NCI-H1048 (cell line): Measurements from ENCODE around the gene HOXD9.

ENCODE experiments used
- DNase-seq: peaks from one replicate; lab custom pipeline; 2025; lab: John Stamatoyannopoulos, UW

The HOXD9 gene

GRCh38 chr2:176122683-176123410 lies at the start of gene HOXD9:
Gene HOXD9, plus strand, starts transcription at chr2:176122719. Its CDS starts 50 bp downstream, at chr2:176122769.
- DNase-seq: no peak

DNA sequence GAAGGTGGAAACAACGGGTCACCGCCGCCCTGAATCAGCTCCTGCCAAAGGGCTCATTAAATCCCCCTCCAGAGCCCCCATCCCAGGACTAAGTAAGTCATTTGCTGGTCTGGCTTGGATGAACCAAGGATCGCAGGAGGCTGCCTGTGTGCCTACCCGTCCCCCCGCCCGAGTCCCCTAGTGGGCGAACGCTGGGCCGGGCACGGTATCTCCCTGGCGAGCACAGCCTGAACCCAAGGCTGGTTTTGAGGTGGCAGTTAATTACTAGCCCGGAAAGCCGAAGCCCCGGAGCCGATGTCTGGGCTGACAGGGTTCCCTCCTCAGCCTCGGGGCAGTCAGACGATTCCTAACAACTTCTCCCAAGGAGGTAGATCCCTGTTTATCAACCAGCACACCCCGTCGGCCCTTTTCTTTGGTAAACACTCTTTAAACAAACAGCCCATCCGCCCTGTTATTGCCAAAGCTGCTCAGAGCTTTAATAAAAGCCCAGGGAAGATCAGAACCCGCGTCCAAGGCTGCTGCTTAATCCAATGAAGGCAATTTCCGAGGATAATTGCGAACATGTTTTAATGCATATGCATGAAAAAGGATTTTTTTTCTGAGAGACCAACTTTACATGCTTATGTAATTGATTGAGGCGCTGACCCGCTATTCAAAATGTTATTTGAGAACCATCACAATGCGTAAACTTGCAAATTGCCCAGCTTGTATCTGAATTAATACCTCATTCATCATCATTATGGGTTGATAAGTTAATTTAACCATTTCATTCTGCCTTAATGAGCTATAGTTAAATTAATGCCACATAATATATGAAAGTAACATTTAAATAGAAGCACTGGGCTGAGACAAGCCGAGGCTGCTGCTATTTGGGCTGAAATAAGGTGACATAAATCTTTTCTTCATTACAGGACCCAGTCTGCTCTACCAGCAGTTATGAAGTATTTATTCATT lies 49.3 kb upstream of the HOXD9 start:
- DNase-seq: no peak

DNA sequence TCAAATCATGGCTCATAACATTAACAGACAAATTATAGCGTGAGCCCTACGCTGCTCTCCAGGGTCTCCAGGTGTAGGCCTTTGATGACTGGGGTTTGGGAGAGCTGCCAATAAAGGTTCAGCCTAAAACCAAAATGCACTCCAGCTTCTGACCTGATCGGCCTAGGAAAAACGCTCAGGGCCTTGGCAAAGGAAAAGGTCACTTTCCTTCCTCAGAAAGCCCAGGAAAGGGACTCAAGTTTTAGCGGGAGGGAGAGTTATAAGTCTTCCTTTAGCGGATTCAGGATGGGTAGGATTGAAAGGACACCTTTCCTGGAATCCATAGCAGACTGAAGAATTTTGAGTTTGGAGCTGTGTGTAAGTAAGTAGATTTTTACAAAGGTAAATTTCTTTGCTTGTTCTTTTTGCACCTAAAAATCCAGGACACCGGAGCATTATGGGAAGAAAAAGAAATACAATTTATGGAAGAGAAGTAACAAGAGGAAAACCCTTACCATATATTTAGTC lies 47.5 kb upstream of the HOXD9 start:
- DNase-seq: no peak

GRCh38 chr2:176075481-176075880 lies 47.0 kb upstream of the HOXD9 start:
- DNase-seq: no peak

- no peak for DNase-seq
Observed at GRCh38 chr2:176076063-176076462, 46.5 kb upstream of the HOXD9 start.

GRCh38 chr2:176076796-176077195 lies 45.7 kb upstream of the HOXD9 start:
- DNase-seq: no peak

- DNase-seq: no peak
Observed at GRCh38 chr2:176078541-176079284, 43.8 kb upstream of the HOXD9 start.

- no peak for DNase-seq
Observed at GRCh38 chr2:176079285-176079830, 43.2 kb upstream of the HOXD9 start.

DNA sequence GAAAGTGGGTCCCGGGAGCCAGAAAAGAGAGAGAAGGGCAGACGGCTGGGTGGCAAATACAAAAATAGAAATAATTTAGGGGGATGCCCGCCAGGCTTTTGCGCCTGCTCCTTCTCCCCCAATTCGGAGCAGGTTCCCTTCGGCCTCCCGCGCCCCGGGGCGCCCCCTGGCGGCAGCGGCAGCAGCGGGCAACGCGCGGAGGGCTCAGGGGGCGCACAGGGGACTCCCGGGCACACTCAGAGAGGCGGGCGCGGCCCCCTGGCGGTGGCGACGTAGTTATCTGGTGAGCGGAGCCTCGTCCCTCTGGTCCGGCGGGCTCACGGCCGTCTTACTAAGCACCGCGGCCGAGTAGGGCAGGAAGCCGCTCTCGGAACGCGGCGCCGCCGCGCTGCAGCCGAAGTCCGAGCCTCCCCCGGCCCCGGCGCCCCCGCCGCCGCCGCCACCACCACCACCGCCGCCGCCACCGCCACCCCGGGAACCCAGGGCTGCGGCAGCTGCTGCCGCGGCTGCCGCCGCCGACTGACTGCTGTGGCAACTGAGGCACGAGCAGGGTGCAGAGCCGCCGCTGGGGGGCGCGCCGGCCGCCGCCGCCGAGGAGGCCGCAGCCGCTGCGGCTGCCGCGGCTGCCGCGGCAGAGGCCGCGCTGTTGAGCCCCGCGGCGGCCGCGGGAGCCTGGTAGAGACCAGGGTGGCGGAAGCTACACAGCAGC lies 42.5 kb upstream of the HOXD9 start:
- DNase-seq: peak; percentile 16

- DNase-seq: no peak
Observed at GRCh38 chr2:176080540-176081375, 41.8 kb upstream of the HOXD9 start.

DNA sequence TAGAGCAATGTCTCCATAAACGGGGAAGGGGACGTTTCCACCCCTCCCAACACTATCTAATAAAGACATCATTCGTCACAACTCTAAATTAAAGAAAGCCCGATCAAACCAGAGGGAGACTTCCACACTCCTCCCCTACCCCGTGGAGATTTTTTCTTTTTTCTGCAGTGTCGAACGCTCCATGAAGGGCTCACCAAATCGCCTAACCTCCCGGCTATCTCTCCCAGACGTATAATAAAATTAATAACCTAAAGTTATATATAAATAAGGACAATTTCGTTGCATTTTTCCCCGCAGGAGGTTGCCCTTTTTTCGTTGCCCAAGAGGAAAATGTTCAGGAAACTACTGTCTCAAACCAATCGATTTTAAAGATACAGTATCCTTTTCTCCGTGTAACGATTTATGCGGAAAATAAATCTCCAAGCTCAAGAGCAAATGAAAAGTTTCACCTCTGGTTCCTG lies 41.1 kb upstream of the HOXD9 start:
- no peak for DNase-seq

DNA sequence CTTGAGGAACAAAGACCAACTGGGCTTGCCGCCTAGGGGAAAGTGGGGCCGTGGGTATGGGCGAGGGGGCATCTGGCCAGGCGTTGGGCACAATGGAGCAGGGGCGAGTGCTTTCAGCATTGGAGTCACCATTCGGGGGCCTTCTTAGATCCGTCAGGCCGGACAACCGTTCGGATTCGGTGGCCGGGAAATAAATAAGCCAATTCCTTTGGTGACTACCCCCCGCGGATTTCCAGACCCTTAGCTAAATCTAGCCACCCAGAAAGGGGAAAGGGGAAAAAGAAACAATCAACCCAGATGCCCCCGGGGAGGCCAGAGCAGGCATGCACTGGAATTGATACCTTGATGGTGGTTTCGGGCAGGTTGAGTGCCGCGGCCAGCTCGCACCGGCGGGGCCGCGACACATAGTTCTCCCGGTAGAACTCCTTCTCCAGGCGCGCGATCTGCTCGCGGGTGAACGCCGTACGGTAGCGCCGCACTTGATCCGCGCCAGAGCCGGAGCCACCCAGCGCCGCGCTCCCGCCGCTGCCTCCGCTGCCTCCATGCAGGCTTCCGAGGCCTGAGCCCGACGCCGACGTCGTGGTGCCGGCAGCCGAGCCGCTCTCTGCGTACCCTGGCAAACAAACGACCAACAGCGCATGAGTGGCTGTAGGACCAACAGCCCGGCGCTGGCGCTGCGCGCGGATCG lies 40.5 kb upstream of the HOXD9 start:
- no peak for DNase-seq

DNA sequence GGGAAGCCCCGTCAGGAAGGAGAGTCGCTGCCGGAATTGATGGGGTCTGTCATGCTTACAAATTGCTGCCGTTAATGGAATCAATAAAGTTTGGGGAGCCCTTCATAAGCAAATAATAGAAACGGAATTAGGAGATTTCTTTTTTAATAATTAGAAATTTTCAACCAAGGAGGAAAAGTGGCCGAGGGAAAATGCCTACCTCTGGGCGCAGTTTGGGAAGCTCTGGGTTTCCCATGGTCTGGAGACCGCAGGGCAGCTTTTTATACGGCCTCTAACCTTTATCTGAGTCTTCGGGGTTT lies 40.0 kb upstream of the HOXD9 start:
- DNase-seq: no peak

- DNase-seq: no peak
Observed at GRCh38 chr2:176082824-176083751, 39.4 kb upstream of the HOXD9 start.

DNA sequence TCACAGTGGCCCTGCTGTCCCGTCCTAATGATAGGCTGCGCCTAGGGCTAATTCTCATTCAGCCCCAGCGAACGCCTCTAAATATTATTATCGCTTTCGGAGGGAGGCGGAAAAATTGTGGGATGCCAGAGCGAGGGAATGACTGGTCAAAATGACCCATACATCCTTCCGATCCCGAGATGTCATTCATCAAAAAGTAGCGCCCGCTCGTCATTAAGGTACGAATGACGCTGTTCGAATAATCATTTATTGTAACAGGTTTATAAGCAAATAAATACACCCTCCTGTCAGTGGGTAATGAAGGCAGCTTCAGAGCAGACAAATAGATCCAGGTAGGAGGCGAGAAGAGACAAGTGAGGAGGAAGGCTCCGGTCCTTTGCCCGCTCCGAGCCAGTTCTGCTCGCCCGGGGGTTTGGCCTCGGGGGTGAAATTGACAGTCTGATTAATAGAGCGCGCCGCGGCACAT lies 38.7 kb upstream of the HOXD9 start, which contains the start of gene EVX2:
Gene EVX2 (minus strand): TSS at position 167 of the 466 bp plus-strand sequence. CDS start 186 bp downstream, outside the sequence.
- no peak for DNase-seq

- no peak for DNase-seq
Observed at GRCh38 chr2:176084611-176085119, 37.9 kb upstream of the HOXD9 start.

DNA sequence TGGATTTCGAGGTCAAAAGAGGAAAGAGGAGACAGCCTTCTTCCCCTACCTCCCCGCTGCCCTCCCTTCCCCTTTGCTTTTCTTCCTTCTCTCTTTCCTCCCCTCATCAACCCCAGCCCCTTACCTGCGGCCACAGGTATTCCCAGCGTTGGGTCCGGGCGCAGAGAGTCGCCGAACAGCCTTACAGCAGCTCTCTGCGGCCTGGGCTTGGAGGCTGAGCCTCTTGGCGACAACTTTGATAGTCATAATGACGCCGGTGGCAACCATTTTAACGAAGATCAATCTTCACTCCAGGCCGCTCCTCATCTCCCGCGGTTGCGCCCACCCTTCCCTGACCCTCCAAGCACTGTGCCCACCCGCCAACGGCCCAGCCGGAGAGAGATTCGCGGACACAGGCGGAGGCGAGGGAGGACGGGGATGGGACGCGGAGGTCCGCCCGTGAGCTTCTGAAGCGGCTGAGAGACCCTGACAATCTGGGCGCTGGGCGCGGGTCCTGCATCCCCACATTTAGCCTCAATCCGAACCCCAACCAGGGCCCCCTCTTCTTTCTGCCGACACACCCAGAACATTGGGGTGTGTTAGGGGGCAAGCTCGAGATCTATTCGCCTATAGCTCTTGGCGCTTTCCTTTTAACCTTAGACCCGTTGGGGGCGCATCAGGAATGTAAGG lies 37.3 kb upstream of the HOXD9 start:
- no peak for DNase-seq
